Endothelial cell (in vitro differentiated cells): Measurements from ENCODE around the gene MYLK. TPM values are rescaled to one million over a fixed set of nuclear protein-coding genes. Genes with fewer than 3 reads are reported as not detected.
A peak's percentile ranks its signal among the peaks of the same experiment; 100 is the strongest.

ENCODE experiments used
- DNase-seq: peaks from one replicate; pipeline ENCODE4 v3.0.0; 2021; ENCODE audit warnings: low spot score
- H3K27ac Mint-ChIP-seq: one replicate; pipeline ENCODE4 v1.8.0; 2021; ENCODE audit warnings: mixed read lengths, inconsistent platforms; ENCODE audit not compliant: unreplicated experiment
- H3K27me3 Mint-ChIP-seq: one replicate; pipeline ENCODE4 v1.8.0; 2021; ENCODE audit warnings: mild to moderate bottlenecking, moderate library complexity, mixed read lengths, inconsistent platforms; ENCODE audit not compliant: unreplicated experiment
- H3K36me3 Mint-ChIP-seq: one replicate; pipeline ENCODE4 v1.8.0; 2021; ENCODE audit warnings: mild to moderate bottlenecking, low read depth, mixed read lengths, inconsistent platforms; ENCODE audit not compliant: unreplicated experiment
- H3K4me1 Mint-ChIP-seq: one replicate; pipeline ENCODE4 v1.8.0; 2021; ENCODE audit warnings: mild to moderate bottlenecking, mixed read lengths, inconsistent platforms; ENCODE audit not compliant: unreplicated experiment
- H3K4me3 Mint-ChIP-seq: one replicate; pipeline ENCODE4 v1.8.0; 2021; ENCODE audit warnings: mild to moderate bottlenecking, mixed read lengths, inconsistent platforms; ENCODE audit not compliant: unreplicated experiment
- H3K9me3 Mint-ChIP-seq: one replicate; pipeline ENCODE4 v1.8.0; 2021; ENCODE audit warnings: mixed read lengths, inconsistent platforms; ENCODE audit not compliant: unreplicated experiment
- CTCF ChIP-seq: fragments of 200-600 bp; sonication (generic); IDR thresholded peaks from one replicate; pipeline ENCODE4 v1.5.0; 2021; ENCODE audit warnings: antibody characterized with exemption; ENCODE audit not compliant: unreplicated experiment
- total RNA-seq: library from RNA; stranded (reverse); fragmentation: NEBNext Ultra II Directional; extraction: Animal tissue kit (Norgen Biotek cat#: 25700); gene quantifications from one replicate; pipeline ENCODE4 v1.2.1, GENCODE V29; 2021; ENCODE audit not compliant: unreplicated experiment

The MYLK gene
- total RNA-seq, 1 donor from 2014 or later = 7.8 TPM

- TF ChIP-seq CTCF = no peak
- DNase-seq = no peak
- H3K4me3 Mint-ChIP-seq = no peak overlapping the region
- no peak overlapping the region for H3K27ac Mint-ChIP-seq
- H3K4me1 Mint-ChIP-seq = peaks cover 41% of the 10 kb centered on the region
- peaks cover 4% of the 10 kb centered on the region for H3K36me3 Mint-ChIP-seq
- no peaks in the 10 kb centered on the region for H3K9me3 Mint-ChIP-seq
- peaks cover 12% of the 10 kb centered on the region for H3K27me3 Mint-ChIP-seq
Observed at GRCh38 chr3:123648696-123649405, 235.3 kb downstream of the MYLK start.

GRCh38 chr3:123644358-123644757 is 239.8 kb downstream of the MYLK start:
- no peak overlapping the region for H3K27ac Mint-ChIP-seq
- TF ChIP-seq CTCF = no peak

GRCh38 chr3:123642957-123643330 is 241.2 kb downstream of the MYLK start:
- DNase-seq = no peak
- Mint-ChIP-seq H3K27ac (no peak overlapping the region), H3K4me1 (peaks cover 23% of the 10 kb centered on the region), H3K36me3 (peaks cover 4% of the 10 kb centered on the region), H3K4me3 (no peak overlapping the region), H3K27me3 (peaks cover 4% of the 10 kb centered on the region), H3K9me3 (no peaks in the 10 kb centered on the region)
- TF ChIP-seq CTCF = no peak

More at GRCh38 chr3:123644358-123644757, 239.8 kb downstream of the MYLK start:
- H3K4me3 Mint-ChIP-seq = no peak overlapping the region
- H3K4me1 Mint-ChIP-seq = peaks cover 20% of the 10 kb centered on the region
- peaks cover 4% of the 10 kb centered on the region for H3K36me3 Mint-ChIP-seq
- DNase-seq = no peak
- no peaks in the 10 kb centered on the region for H3K9me3 Mint-ChIP-seq
- peaks cover 7% of the 10 kb centered on the region for H3K27me3 Mint-ChIP-seq

- TF ChIP-seq CTCF = peak; percentile 93
- Mint-ChIP-seq H3K36me3 (peaks cover 4% of the 10 kb centered on the region), H3K27ac (no peak overlapping the region), H3K9me3 (no peaks in the 10 kb centered on the region), H3K4me3 (no peak overlapping the region), H3K4me1 (peaks cover 24% of the 10 kb centered on the region), H3K27me3 (peaks cover 1% of the 10 kb centered on the region)
- DNase-seq = peak; percentile 77
Observed at GRCh38 chr3:123642182-123642956, 241.8 kb downstream of the MYLK start.

GRCh38 chr3:123641505-123641904 is 242.6 kb downstream of the MYLK start:
- no peak for TF ChIP-seq CTCF
- Mint-ChIP-seq H3K9me3 (no peaks in the 10 kb centered on the region), H3K4me3 (no peak overlapping the region), H3K27me3 (peaks cover 1% of the 10 kb centered on the region), H3K36me3 (peaks cover 4% of the 10 kb centered on the region), H3K4me1 (peaks cover 33% of the 10 kb centered on the region), H3K27ac (no peak overlapping the region)
- no peak for DNase-seq
